H1 (cell line): ENCODE results near the gene SYNCRIP.
A peak's percentile ranks its signal among the peaks of the same experiment; 100 is the strongest.

Source experiments
- EZH2 ChIP-seq: fragments of 200-600 bp; sonication (generic); IDR thresholded peaks from 2 replicates; pipeline ENCODE4 v1.7.1; 2012; ENCODE audit warnings: low read depth, mild to moderate bottlenecking, moderate library complexity, low read length, inconsistent platforms; ENCODE audit not compliant: severe bottlenecking
- POLR2A ChIP-seq, 2 experiments: IDR thresholded peaks; 1 replicate in 1 of 2; 2 replicates in 1 of 2; pipeline ENCODE4 v1.6.1; 2011; ENCODE audit warnings: low read depth in 2 of 2, low read length in 2 of 2, mild to moderate bottlenecking in 2 of 2; ENCODE audit errors: control extremely low read depth in 1 of 2
- POLR2AphosphoS5 ChIP-seq: IDR thresholded peaks from 2 replicates; pipeline ENCODE4 v1.6.1; 2011; ENCODE audit warnings: low read depth, low read length
- TAF1 ChIP-seq: IDR thresholded peaks from 2 replicates; pipeline ENCODE4 v1.6.1; 2011; ENCODE audit warnings: mild to moderate bottlenecking, low read depth, low read length
- TEAD4 ChIP-seq: IDR thresholded peaks from 2 replicates; pipeline ENCODE4 v1.6.1; 2012; ENCODE audit warnings: low read depth, low read length, inconsistent platforms, mixed read lengths
- TF ChIP-seq, protein P1 (sequence below), 3 experiments: IDR thresholded peaks; 1 replicate in 2 of 3; 2 replicates in 1 of 3; pipeline versions ENCODE4 v1.5.1 to v1.6.1; 2011; ENCODE audit warnings: low read length in 3 of 3, mild to moderate bottlenecking in 3 of 3, inconsistent platforms in 2 of 3, low read depth in 1 of 3, moderate library complexity in 1 of 3; ENCODE audit not compliant: insufficient read depth in 1 of 3; ENCODE audit errors: control extremely low read depth in 1 of 3
- TF ChIP-seq, protein P2 (sequence below): IDR thresholded peaks from 2 replicates; pipeline ENCODE4 v1.6.1; 2012; ENCODE audit warnings: inconsistent platforms

DNA sequence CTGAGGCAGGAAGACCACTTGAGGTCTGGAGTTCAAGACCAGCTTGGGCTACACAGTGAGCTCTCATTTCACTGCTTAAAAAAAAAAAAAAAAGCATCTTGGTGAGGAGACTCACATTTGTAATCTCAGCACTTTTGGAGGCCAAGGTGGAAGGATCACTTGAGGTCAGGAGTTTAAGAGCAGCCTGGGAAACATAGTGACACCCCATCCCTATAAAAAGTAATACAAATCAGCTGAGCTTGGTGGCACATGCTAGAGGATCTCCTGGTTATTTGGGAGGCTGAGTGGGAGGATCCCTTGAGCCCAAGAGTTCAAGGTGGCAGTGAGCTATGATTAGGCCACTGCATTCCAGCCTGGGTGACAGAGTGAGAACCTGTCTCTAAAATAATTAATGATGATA is 29.4 kb upstream of the SYNCRIP start:
- TF ChIP-seq, protein P1, sequence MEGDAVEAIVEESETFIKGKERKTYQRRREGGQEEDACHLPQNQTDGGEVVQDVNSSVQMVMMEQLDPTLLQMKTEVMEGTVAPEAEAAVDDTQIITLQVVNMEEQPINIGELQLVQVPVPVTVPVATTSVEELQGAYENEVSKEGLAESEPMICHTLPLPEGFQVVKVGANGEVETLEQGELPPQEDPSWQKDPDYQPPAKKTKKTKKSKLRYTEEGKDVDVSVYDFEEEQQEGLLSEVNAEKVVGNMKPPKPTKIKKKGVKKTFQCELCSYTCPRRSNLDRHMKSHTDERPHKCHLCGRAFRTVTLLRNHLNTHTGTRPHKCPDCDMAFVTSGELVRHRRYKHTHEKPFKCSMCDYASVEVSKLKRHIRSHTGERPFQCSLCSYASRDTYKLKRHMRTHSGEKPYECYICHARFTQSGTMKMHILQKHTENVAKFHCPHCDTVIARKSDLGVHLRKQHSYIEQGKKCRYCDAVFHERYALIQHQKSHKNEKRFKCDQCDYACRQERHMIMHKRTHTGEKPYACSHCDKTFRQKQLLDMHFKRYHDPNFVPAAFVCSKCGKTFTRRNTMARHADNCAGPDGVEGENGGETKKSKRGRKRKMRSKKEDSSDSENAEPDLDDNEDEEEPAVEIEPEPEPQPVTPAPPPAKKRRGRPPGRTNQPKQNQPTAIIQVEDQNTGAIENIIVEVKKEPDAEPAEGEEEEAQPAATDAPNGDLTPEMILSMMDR (IDR thresholded peaks at IDR 0.05; ENCODE audit: control extremely low read depth in 1 of 3, insufficient read depth in 1 of 3, low read depth in 1 of 3, low read length in 3 of 3), result no peak
- TF ChIP-seq TEAD4 (no peak), POLR2AphosphoS5 (peak; percentile 43), EZH2 (no peak), POLR2A (IDR thresholded peaks at IDR 0.05; ENCODE audit: control extremely low read depth in 1 of 2, low read depth in 2 of 2, low read length in 2 of 2) (peak in 1 of 2 experiments; percentile 9; a peak in 2 of 3 replicates), TAF1 (no peak)
- TF ChIP-seq, protein P2, sequence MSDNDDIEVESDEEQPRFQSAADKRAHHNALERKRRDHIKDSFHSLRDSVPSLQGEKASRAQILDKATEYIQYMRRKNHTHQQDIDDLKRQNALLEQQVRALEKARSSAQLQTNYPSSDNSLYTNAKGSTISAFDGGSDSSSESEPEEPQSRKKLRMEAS, result no peak
